ENCODE results near the gene TLN1.

- no peak for TF ChIP-seq CTCF (IDR thresholded peaks at IDR 0.05)
- no peak for TF ChIP-seq POLR2A (IDR thresholded peaks at IDR 0.05)
Observed at GRCh38 chr9:35771943-35772342, 39.9 kb upstream of the TLN1 start.
